ENCODE results near the gene CNFN.
A peak's percentile ranks its signal among the peaks of the same experiment; 100 is the strongest.

The CNFN gene

GRCh38 chr19:42407816-42408175 lies 17.7 kb upstream of the CNFN start:
- no peak for DNase-seq

DNA sequence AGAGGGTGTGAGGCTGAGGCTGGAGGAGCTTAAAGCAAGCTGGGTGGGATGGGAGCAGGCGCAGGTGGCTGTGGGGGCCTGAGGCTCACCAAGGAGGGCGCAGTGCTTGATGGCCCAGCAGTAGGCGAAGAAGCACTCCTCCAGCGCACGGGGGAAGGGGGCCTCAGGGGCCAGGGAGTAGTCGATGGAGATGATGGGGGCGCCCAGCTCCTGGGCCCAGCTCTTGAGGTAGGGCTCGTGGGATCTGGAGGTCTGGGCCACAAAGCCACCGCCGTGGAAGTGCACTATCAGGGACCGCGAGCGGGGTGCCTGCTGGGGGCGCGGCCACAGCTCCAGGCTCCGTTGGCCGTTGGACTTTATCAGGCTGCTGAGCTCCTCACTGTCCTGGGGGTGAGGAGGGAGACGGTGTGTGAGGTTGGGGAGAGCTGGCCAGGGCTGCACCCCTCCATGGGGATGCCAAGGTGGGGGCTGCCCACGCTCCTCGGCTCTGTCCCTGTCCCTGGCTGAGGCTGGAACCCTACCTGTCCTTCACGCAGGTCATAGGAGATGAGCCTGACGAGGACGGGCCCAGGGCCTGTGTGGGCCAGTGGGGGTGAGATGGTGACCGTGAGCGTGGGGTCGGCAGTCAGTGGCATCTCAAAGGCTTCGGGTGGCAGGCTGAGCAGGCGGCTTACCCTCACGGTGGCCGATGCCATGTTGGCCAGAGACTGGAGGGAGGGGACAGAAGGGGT lies 17.2 kb upstream of the CNFN start:
- no peak for DNase-seq

GRCh38 chr19:42406111-42406510 lies 16.0 kb upstream of the CNFN start:
- no peak for DNase-seq

- DNase-seq, result no peak
Observed at GRCh38 chr19:42403586-42403985, 13.5 kb upstream of the CNFN start.

DNA sequence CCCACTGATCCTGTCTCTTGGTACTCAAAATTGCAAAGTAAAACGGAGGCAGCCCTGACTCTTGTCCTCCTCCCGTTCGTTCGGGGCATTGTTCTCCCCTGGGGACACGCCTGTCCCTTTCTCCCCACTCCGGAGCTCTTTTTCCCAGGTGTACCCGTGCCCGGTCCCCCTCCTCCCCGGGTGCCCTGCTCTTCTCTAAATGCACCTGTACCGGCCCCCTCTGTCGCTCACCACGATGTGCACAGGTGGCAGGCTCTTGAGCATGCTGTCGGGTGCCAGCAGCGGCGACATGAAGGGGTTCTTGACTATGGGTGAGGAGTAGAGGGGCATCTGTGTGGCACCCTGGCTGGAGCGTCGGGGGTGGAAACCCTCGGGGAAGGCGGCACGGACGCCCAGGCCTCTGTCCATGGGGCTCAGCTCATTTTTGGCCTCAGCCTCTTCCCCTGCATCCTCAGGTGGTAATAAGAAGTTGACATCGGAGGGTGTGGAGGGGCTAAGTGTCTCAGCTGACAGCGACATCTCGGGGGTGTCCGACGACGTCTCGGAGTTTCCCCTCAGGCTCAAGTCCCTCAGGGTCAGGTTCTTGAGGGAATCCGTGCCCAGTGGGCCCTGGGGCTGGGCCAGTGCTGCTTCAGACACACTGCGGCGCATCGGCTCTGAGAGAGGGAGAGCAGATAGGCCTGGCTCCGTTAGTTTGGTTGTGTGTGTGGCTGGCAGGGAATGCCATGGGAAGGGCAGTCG lies 12.4 kb upstream of the CNFN start:
- no peak for DNase-seq

- peak; percentile 72 for DNase-seq
Observed at GRCh38 chr19:42401365-42402303, 11.5 kb upstream of the CNFN start.

DNA sequence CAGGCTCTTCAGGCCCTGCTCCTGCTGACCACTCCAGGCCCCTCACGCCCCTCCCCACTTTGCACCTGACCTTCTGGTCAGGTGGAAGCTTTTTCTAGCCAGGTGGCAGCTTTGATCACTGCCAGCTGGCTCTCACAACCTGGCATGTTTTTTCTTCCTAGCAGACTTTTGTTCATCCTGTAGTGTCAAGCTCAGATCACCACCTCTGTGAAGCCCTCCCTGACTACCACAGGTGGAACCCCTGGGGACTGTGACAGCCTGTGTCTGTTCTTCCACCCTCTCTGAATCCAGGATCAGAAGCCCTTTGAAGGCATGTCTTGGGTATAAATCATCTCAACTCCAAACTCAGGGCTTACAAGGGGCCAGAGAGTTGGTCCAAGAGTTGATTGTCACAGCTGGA lies 10.3 kb upstream of the CNFN start:
- DNase-seq, result no peak

GRCh38 chr19:42397263-42398166 lies 7.4 kb upstream of the CNFN start:
- DNase-seq, result no peak

- peak; percentile 99 for DNase-seq
Observed at GRCh38 chr19:42396381-42397262, 6.5 kb upstream of the CNFN start.

- no peak for DNase-seq
Observed at GRCh38 chr19:42394751-42395150, 4.7 kb upstream of the CNFN start.

DNA sequence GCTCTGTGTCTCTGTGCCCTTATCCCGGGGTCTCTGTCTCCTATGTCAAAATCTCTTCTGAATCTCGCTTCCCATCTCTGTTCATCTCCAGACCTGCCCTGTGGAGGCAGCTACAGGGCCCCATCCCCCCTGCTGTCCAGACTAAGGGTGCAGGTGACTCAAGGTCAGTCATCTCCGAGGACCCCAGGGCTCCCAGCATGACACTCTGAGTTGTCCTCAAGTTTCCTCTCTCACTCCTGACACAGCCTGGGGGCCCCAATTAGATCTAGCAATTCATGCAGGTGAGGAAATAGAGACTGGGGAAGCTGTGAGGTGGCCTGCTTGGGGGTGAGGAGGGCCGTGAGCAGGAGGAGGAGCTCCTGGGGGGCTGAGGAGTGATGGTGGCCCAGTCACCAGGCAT lies 2.1 kb upstream of the CNFN start:
- DNase-seq, result no peak

DNA sequence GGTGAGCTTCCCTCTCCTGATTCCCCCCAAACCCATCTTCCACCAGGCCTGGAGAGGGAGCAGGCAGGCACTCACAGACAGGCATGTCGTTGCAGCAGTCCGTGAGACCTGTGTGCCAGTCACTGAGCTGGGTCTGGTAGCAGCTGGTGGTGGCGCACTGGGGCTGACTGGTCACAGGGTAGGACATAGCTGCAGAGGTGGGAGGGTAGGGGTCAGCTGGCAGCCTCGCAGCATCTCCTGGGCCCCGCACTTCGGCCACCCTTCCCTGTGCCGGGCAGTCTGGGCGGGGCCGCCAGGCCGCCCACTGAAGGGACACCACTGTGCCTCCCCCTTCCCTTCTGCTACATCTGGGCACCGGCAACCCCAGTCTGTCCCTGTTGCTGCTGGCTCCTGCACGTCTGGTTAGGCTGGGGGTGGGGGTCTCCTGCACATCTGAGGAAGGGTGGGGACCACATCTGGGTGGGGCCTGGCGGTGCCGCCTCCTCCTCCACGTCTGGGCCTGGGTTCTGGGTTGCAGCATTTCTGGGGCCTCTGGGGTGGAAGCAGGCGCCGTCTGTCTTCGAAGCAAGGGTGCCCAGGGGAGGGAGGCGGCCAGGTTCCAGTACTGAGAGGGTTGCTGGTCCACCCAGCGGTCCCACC lies 1.1 kb downstream of the CNFN start:
- no peak for DNase-seq

- peak; percentile 46 for DNase-seq
Observed at GRCh38 chr19:42386974-42387707, 3.0 kb downstream of the CNFN start.

DNA sequence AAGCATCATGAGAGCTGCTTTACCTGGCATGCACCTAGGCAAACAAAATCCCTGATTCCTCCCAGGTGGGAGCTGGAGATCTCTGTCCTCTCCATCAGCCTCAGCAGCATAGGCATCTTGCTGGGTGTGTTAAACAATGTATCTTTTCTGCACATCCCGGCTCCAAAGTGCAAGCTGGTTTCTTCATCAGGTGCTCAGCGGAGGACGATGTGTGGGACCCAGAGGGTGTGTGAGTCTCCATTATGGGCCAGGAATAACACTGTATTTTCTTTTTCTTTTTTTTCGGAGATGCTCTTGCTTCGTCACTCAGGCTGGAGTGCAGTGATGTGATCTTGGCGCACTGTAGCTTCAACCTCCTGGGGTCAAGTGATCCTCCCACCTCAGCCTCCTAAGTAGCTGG lies 9.9 kb downstream of the CNFN start:
- no peak for DNase-seq

DNA sequence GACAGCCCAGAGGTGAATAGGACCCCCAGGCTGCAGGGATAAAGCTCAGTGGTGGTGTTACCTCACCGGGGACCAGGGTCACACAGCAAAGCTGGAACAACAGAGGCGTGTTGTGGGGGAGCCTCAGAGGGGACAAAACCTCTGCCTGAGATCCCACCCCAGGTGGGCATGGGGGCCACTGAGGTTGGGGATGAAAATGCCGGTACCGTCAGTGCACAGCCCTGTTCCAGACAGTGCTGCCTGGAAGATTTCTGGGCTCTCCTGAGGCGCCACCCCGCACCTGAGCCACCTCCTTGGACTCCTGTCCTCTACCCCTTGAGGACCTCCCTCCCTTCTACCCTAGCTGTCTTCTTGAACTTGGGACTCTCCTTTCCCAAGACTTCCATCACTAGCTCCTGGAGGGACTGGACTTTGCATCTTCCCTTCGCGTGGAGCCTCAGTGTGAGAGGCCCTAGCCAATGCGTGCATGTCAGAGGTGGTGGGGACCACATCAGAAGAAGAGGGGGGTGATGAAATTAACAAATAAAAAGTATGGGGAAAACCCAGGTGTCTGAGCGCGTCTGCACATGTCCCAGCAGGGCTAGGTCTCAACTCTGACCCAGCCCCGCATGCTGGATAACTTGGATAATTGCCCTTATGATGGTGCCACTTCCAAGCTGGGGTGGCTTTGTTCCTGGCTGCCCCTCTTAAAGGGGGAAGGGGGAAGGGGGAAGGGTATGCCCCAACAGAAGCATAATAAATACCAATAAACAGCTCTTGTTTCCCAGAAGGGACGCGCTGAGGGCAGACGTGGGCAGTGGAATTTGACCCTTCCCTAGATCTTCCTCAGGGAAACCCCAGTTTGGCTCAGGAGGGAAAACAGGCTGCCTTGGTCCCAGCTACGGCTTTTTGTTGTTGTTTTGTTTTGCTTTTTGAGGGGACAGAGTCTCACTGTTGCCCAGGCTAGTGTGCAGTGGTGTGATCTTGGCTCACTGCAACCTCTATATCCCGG lies 11.6 kb downstream of the CNFN start:
- no peak for DNase-seq

GRCh38 chr19:42376177-42376555 lies 13.9 kb downstream of the CNFN start:
- DNase-seq, result no peak

GRCh38 chr19:42375415-42376176 lies 14.5 kb downstream of the CNFN start:
- no peak for DNase-seq

DNA sequence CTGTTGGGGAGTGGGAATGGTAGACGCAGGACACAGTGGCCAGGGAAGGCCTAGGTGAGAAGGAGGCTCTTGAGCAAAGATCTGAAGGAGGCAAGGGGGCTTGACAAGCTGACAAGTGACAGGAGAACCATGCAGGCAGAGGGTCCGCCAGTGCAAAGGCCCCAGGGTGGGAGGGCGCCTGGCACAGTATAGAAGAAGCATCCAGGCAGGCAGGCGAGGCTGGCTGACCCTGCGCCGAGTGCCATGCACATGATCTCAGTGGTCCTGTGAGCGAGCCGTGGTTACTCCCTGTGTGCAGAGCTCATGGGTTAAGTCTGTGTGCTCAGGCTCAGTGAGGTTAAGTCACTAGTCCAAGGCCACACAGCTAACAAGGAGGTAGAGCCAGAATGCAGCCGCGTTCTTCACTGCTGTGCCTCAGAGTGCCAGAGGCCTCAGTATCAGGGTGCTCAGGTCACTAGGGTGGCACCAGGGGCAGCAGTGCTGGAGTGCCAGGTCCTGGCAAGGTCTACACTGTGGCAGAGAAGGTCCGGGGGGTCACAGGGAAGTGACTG lies 15.2 kb downstream of the CNFN start:
- no peak for DNase-seq
